Ascending aorta (tissue), 2 donors: ENCODE measurements around the gene RASD2. TPM values are rescaled to one million over a fixed set of nuclear protein-coding genes. Genes with fewer than 3 reads are reported as not detected.
A peak's percentile ranks its signal among the peaks of the same experiment; 100 is the strongest.

ENCODE experiments used
- DNase-seq, 2 donors: peaks; one replicate each; pipeline ENCODE4 v3.0.0-alpha.2; 2019; ENCODE audit warnings: low spot score in 2 of 2
- H3K27ac ChIP-seq, 2 donors: fragments of 200-600 bp; sonication (generic); one replicate each; pipeline ENCODE4 v1.5.1; 2016 to 2017; ENCODE audit warnings: mild to moderate bottlenecking in 1 of 2
- H3K27me3 ChIP-seq: fragments of 200-600 bp; sonication (generic); one replicate; pipeline ENCODE4 v1.5.1; 2017
- H3K36me3 ChIP-seq, 2 donors: fragments of 200-600 bp; sonication (generic); one replicate each; pipeline ENCODE4 v1.5.1; 2016
- H3K4me1 ChIP-seq, 2 donors: fragments of 200-600 bp; sonication (generic); one replicate each; pipeline ENCODE4 v1.5.1; 2016 to 2017; ENCODE audit warnings: mild to moderate bottlenecking in 1 of 2
- H3K4me3 ChIP-seq, 2 donors: fragments of 200-600 bp; sonication (generic); one replicate each; pipeline ENCODE4 v1.5.1; 2016 to 2017; ENCODE audit warnings: mild to moderate bottlenecking in 1 of 2
- H3K9me3 ChIP-seq, 2 donors: fragments of 200-600 bp; sonication (generic); one replicate each; pipeline ENCODE4 v1.5.1; 2016
- CTCF ChIP-seq, 3 experiments: fragments of 200-600 bp in 2 of 3; fragments of 450-650 bp in 1 of 3; sonication (generic) in 2 of 3; IDR thresholded peaks; one replicate each; pipeline ENCODE4 v1.5.1; 2016 to 2019; ENCODE audit warnings: antibody characterized with exemption in 3 of 3, mild to moderate bottlenecking in 1 of 3, moderate library complexity in 1 of 3
- intact Hi-C: fragments of 100-400 bp; cut with DNase I; formaldehyde crosslinking; loops from one replicate; pipeline ENCODE4 v1.15.1; 2023
- total RNA-seq: library from RNA; depleted of rRNA; stranded (reverse); fragments of >200 nt; gene quantifications from one replicate; pipeline ENCODE4 v1.1.0, GENCODE V29; 2016

The RASD2 gene
- total RNA-seq, 1 donor from 2014 or later, result 6.6 TPM

- Histone ChIP-seq H3K27ac (peak overlapping the region; percentile 77 to 84), H3K4me1 (peaks cover 10 to 14% of the 10 kb centered on the region in 2 donors), H3K27me3 (no peaks in the 10 kb centered on the region), H3K36me3 (no peaks in the 10 kb centered on the region), H3K4me3 (no peak overlapping the region), H3K9me3 (no peaks in the 10 kb centered on the region)
- intact Hi-C loops, result no loop called here
- no peak for TF ChIP-seq CTCF (IDR thresholded peaks at IDR 0.05)
- DNase-seq, result no peak
Measured at GRCh38 chr22:35537232-35537631, 3.4 kb upstream of the RASD2 start.

DNA sequence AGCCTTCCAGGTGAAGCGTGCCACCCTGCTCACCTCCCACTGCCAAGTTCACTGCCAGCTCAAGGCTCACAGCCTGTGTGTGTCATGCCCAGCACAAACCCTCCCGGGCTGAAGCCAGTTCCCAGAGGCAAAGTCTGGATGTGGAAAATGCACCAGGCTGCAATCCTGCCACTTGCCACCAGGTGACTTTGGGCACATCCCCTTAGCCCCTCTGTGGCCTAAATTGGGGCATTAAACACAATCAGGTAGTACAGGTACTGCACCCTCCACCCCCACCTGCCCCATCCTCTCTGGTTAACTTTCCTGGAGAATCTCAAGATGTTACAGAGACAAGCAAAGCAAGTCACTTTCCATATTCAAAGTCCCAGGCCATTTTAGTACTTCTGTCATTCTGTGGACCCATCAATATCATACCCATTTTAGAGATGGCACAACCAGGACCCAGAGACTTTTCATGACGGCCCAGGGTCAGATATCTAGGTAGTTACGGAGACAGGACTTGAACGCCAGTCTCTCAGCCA is 1.8 kb upstream of the RASD2 start:
- Histone ChIP-seq H3K27ac (peak overlapping the region; percentile 77 to 84), H3K4me1 (peaks cover 10 to 14% of the 10 kb centered on the region in 2 donors), H3K27me3 (no peaks in the 10 kb centered on the region), H3K4me3 (no peak overlapping the region), H3K9me3 (no peaks in the 10 kb centered on the region), H3K36me3 (no peaks in the 10 kb centered on the region)
- TF ChIP-seq CTCF (IDR thresholded peaks at IDR 0.05), result peak; percentile 40 to 49 (median 48)
- intact Hi-C loops, result no loop called here
- no peak for DNase-seq

DNA sequence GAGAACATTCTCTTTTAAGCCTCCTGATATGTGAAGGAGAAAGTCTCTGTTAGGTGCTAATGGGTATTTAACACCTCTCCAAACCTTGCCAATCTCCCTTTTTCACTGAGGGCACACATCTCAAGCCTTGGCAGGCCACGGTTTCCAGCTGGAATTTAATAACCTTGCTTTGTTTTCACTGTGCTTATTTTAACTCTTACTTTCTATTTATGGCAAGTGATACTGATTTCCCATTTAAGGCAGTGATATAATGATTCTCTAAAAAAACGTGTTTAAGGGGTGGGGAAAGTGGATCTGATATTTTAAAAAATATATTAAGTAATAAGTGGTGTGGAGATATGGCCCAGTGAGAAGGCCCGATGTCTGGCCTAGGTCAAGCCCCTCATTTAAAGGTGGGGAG is 1.1 kb upstream of the RASD2 start:
- DNase-seq, result no peak
- Histone ChIP-seq H3K36me3 (no peaks in the 10 kb centered on the region), H3K9me3 (no peaks in the 10 kb centered on the region), H3K4me1 (peaks cover 10 to 14% of the 10 kb centered on the region in 2 donors), H3K27ac (peak overlapping the region; percentile 77 to 84), H3K27me3 (no peaks in the 10 kb centered on the region), H3K4me3 (peak overlapping the region; percentile 66 to 71)
- intact Hi-C loops, result no loop called here
- TF ChIP-seq CTCF (IDR thresholded peaks at IDR 0.05), result no peak

DNA sequence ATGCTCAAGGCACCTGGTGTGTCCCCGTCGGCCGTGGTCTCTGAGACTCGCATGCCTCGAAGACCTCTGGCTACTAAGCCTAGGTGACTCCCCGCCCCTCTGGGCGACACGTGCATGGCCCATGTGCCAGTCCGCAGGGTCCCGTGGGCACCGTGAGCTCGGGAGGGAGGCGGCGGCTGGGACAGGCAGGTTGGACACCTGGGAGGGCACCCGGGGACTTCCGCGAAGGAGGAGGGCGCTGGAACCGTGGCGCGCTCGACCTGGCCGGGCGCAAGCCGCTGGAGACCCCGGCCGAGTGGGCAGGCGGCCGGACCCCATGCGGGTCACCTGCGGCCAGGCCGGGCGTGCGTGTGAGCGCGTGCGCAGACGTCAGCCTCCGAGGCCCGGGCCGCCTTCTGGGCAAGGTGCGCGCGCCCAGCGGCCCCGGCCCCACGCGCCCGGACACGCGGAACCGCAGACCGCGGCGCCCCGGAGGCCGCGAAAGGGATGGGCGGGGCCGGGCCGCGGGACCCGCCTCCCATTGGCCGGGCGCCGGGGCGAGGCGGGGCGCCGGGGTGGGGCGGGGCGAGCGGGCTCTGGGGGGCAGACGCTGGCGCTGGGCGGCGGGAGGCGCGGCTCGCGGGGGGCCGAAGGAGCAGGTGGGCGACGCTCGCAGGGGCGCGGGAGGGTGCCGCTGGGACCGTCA is 579 bp upstream of the RASD2 start:
- H3K36me3 ChIP-seq, result no peaks in the 10 kb centered on the region
- DNase-seq, result peak in 1 of 2 donors; percentile 72
- no peaks in the 10 kb centered on the region for H3K27me3 ChIP-seq
- TF ChIP-seq CTCF (IDR thresholded peaks at IDR 0.05), result peak in 1 of 3 experiments; percentile 1
- peaks cover 10 to 14% of the 10 kb centered on the region in 2 donors for H3K4me1 ChIP-seq
- intact Hi-C loops, result loop anchor here (1.0 to 5.0 kb wide), 2 partner anchors 73 to 190 kb away; no protein-coding TSS in a partner anchor
- peak overlapping the region; percentile 77 to 84 for H3K27ac ChIP-seq
- H3K4me3 ChIP-seq, result peak overlapping the region; percentile 66 to 71
- no peaks in the 10 kb centered on the region for H3K9me3 ChIP-seq

GRCh38 chr22:35541254-35541748 is 670 bp downstream of the RASD2 start:
- intact Hi-C loops, result loop anchor here (5.0 kb wide), 1 partner anchor 74 kb away; no protein-coding TSS in a partner anchor
- peak overlapping the region; percentile 66 to 71 for H3K4me3 ChIP-seq
- no peaks in the 10 kb centered on the region for H3K36me3 ChIP-seq
- H3K27ac ChIP-seq, result peak overlapping the region in 1 of 2 donors; percentile 62
- no peak for DNase-seq
- H3K27me3 ChIP-seq, result no peaks in the 10 kb centered on the region
- no peak for TF ChIP-seq CTCF (IDR thresholded peaks at IDR 0.05)
- H3K9me3 ChIP-seq, result no peaks in the 10 kb centered on the region
- peaks cover 10 to 14% of the 10 kb centered on the region in 2 donors for H3K4me1 ChIP-seq
